ENCODE data around the gene SLC9A3.

The SLC9A3 gene

GRCh38 chr5:458547-459353 lies 65.5 kb downstream of the SLC9A3 start:
- DNase-seq (ENCODE audit: low read depth), result no peak

DNA sequence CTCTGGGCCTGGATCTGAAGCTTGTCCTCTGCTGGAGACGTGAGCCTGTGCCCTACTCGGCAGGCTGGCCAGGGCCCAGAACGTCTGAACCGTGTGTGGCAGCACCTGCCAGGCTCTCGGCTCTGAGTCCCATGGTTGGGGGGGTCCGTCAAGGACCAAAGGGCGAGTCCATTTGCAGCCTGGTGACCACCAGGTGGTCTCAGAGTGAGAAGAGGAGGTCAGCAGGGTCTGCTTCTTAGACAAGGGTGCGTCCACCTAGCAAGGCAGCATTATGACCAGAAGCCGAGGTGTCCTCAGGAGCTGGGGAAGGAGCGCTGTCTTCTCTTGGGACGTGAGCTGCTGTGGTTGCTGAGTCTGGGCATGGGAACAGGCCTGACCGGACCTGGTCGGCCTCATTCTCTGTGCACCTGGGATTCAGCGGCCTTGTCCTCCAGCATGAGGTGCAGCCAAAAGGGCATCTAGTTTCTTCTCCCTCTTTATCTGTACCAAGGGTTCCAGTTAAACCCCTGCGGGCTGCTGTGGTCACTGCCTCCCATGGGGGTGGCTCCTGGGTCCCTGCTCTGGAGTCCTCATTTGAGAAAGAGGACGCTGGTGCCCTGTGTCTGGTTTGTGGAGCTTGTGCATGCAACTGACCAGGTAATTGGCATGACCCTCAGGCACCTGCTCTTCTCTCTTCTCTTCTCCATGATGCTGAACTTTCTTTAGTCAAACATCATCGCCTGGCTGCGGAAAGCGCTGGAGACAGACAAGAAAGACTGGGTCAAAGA lies 66.9 kb downstream of the SLC9A3 start:
- DNase-seq (ENCODE audit: low read depth), result no peak

DNA sequence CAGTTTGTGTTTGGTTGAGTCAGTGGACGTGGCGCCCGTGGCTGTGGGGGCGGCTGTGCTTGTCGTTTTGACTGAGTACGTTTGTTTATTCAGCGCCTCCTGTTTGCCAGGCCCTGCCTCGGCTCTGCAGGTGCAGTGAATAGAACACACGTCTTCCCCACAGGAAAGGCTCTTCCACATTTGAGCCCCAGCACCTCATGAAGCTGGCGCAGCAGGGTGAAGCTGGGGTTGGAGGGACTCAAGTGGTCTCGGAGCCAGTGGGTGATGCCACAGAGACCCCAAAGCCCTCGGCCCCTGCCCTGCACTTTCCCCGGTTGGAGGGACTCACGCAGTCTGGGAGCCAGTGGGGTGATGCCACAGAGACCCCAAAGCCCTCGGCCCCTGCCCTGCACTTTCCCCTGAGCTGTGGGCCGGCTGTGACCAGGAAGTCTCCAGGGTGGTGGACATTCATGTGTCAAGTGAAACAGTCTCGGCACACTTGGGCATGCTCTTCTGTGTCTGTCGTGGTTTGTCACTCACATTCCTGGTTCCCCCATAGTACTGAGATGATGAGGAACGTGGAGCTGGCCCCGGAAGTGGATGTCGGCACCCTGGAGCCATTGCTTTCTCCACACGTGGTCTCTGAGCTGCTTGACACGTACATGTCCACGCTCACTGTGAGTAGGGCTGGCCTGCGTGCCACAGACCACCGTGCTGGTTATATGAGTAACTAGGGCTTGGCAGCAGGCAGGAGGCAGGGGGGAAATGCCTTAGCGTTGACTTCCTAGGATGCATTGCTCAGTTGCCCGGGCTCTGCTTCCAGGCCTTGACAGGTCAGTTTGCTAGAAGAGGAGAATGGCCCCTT lies 67.7 kb downstream of the SLC9A3 start:
- DNase-seq (ENCODE audit: low read depth), result no peak

GRCh38 chr5:455806-456205 lies 68.4 kb downstream of the SLC9A3 start:
- no peak for DNase-seq (ENCODE audit: low read depth)

GRCh38 chr5:454936-455335 lies 69.3 kb downstream of the SLC9A3 start:
- DNase-seq (ENCODE audit: low read depth), result no peak

GRCh38 chr5:453725-454481 lies 70.3 kb downstream of the SLC9A3 start:
- DNase-seq (ENCODE audit: low read depth), result no peak

- DNase-seq (ENCODE audit: low read depth), result no peak
These were observed 71.1 kb downstream of the SLC9A3 start for GRCh38 chr5:452978-453710.

DNA sequence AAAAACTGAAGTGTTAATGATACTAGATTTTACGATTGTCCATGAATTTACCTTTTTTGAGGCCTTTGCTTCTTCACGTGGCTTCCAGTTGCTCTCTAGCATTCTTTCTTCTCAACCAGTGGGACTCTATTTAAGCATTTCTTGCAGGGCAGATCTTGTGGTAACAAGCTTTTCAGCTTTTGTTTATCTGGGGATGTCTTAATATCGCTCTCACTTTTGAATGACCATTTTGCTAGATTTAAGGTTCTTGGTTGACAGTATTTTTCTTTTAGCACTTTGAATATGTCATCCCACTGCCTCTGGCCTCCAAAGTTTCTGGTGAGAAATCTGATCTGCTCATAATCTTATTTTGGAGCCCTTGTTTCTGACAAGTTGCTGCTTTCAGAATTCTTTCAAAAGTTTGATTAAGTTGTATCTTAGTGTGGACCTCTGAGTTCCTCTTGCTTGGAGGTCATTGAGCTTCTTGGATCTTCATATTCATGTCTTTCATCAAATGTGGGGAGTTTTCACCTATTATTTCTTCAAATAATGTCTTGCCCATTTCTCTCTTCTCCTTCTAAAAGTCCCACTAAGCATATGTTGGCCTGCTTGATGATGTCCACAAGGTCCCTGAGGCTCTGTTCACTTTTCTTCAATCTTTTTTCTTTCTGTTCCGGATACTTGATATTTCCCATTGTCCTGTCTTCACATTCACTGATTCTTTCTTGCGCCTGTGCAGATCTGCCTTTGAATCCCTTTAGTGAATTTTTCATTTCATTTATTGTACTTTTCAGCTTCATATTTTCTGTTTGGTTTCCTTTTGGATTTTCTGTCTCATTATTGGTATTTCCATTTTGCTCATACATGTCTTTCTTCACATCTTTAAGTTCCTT lies 72.4 kb downstream of the SLC9A3 start:
- DNase-seq (ENCODE audit: low read depth), result no peak

- DNase-seq (ENCODE audit: low read depth), result no peak
These were observed 75.1 kb downstream of the SLC9A3 start for GRCh38 chr5:449151-449550.

DNA sequence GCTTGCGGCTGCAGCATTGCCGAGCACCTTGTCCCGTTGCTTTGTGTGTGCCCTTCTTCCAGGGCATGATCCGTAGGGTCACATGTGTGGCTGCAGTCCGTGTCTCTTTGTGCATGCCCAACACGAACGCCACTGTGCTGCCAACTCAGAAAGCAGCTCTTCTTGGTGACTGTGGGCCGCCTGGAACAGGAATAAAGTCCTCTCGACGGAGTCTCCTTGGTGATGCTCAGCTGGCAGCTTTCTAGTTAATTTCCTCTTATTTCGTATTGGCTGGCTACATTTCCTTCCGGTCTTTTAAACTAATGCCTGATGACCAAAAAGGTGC lies 75.5 kb downstream of the SLC9A3 start:
- no peak for DNase-seq (ENCODE audit: low read depth)

DNA sequence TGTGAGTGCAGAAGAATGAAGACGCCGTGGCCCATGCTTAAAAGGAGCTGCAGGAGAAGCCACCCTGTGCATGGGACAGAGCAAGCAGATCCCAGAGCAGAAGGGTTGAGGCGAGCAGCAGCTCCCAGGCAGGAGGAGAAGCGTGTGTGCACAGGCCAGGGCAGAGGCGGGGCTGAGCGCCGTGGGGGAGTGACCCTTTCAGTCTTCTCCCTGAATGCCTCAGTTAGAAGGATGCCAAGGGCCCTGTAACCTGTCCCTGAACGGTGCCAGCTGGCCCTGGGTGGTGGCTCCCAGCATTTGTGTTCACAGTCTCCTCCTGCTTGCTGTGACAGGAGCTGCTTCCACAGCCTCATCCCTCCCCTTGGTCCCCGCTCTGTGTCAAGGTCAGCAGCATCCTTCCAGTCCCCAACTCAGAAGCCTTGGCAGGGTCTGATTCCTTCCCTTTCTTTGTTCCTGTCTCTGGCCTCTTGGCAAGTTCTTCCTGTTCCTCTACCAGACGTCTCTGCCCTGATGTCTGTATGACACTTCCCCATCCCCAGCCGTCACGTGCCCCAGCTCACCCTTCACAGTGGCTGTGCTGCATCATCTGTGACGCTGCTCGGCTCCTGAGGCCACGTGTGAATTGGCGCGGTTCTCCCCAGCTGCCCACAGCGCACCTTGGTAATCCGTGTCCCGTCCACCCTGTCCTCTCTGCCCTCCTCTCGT lies 76.0 kb downstream of the SLC9A3 start:
- no peak for DNase-seq (ENCODE audit: low read depth)

DNA sequence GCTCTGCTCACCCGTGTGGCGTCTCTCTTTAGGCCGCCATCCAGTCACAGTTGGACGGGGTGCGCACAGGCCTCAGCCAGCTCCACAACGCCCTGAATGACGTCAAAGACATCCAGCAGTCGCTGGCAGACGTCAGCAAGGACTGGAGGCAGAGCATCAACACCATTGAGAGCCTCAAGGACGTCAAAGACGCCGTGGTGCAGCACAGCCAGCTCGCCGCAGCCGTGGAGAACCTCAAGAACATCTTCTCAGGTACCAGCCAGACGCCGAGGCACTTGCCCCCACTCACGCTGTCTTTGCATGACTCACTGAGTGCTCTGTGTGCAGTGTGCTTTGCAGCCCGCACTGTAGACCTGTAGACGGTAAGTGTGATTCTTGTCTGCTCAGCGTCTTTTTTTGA lies 76.7 kb downstream of the SLC9A3 start:
- no peak for DNase-seq (ENCODE audit: low read depth)

GRCh38 chr5:446883-447263 lies 77.4 kb downstream of the SLC9A3 start:
- peak; percentile 17 for DNase-seq (ENCODE audit: low read depth)

DNA sequence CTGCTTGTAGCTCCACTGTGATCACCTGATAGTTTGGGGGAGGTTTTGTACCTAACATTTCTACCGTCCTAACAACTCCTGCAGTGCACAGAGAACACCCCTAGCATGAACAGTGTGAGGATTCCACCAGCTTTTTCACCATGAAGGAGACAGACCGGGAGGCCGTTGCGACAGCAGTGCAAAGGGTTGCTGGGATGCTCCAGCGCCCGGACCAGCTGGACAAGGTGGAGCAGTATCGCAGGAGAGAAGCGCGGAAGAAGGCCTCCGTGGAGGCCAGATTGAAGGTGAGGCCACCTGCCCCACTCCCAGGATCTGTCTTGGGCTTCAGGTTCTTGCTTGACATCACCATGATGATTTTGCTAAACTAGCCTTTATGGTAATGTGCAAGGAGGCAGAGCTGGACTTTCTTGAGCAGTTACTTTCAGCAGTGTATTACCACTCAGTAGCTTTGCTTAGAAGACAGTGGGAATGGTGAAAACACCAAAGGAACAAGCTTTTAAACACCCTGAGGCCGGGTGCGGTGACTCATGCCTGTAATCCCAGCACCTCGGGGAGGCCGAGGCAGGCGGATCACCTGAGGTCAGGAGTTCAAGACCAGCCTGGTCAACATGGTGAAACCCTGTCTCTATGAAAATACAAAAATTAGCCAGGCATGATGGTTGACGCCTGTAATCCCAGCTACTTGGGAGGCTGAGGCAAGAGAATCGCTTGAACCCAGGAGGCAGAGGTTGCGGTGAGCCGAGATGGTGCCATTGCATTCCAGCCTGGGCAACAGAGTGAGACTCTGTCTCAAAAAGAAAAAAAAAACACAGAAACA lies 78.0 kb downstream of the SLC9A3 start:
- no peak for DNase-seq (ENCODE audit: low read depth)

GRCh38 chr5:445591-445990 lies 78.7 kb downstream of the SLC9A3 start:
- DNase-seq (ENCODE audit: low read depth), result no peak

DNA sequence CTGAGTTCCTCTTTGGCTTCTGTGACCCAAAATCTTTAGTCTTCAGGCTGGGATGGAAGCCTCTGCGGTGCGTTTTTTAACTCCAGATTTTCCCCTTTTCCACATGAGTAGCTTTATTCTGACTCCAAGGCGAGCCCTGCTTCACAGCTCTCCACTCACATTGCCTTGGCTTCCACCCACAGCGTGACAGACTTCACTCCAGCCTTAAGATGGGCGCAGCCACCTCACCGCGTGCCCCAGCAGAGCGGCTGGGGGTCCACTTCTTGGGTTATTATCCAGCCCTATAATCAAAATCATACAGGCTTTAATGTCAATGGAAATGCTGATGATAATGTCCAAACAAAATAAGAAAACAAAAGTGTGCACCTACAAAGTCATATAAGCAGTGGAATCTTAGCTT lies 80.0 kb downstream of the SLC9A3 start:
- DNase-seq (ENCODE audit: low read depth), result no peak

DNA sequence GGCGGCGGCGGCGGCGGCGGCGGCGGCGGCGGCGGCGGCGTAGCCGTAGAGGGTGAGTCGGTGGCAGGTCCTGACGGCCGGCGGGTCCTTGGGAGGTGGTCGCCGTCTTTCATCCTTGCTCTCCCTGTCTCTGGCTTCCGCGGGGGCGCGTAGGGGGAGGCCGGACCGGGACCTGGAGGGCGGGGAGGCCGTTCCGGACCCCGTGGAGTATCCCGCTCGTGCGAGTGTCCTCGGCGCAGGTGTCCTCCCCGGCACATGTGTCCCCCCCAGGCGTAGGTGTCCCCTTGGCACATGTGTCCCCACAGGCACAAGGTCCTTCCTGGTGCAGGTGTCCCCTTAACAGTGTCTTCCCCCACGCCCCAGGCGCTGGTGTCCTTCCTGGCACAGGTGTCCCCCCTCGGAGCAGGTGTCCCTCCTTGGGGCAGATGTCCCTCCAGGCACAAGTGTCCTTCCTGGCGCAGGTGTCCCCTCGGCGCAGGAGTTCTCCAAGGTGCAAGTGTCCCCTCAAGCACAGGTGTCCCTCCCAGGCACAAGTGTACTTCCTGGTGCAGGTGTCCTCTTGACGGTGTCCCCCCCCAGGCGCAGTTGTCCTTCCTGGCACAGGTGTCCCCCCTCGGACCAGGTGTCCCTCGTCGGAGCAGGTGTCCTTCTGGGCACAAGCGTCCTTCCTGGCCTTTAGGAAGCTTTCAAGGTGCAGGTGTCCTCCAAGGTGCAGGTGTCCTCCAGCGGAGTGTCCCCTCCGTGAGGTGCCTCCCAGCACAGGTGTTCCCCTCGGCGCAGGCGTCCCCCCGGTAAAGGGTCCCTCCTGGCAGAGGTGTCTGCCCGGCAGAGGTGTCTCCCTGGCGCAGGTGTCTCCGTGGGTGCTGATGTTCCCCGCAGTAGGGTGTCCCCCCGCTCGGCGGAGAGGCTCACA lies 80.8 kb downstream of the SLC9A3 start:
- DNase-seq (ENCODE audit: low read depth), result no peak
